NK-92 (cell line): ENCODE results near the gene RASSF4.
"Not testable (repeated sequence)": the region's sequence is repeated elsewhere in the genome, so short reads cannot be mapped to it uniquely, and the experiment has no call there.

Experiments used
- DNase-seq: peaks from one replicate; lab custom pipeline; 2025; ENCODE audit not compliant: unreplicated experiment; lab: John Stamatoyannopoulos, UW

Gene RASSF4

DNA sequence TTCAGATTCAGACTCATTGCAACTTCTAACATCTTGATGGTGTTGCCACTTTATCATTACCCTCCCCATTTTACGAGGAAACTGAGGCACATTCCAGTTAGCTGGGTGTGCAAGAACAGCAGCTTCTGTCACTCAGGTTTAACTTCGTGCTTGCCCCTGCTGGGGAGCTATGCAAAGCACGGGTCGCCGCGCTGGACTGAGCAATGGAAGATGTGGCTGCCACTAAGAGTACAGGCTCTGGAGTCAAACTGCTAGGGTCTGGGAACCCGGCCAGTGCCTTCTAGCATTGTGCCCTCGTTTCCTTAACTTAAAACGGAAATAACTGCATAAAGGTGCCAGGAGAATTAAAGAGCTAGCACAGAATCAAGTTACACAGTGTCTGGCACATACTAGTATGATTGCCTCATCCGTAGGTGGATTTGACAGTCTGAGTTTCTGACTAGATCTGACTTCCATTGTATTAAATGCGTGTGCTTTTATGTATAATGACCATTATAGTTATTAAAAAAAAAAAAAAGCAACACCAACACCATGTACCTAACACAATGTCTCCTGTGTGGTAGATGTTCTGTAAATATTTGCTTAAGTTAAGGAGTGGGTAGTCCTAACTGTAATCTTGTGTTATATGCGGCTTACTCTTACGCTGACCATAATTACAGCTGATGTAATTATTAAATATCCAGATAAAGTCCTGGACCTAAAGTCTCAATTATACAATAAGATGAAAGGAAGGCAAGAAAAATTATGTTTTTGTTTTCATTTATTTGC lies 42.0 kb downstream of the RASSF4 start:
- no peak for DNase-seq

DNA sequence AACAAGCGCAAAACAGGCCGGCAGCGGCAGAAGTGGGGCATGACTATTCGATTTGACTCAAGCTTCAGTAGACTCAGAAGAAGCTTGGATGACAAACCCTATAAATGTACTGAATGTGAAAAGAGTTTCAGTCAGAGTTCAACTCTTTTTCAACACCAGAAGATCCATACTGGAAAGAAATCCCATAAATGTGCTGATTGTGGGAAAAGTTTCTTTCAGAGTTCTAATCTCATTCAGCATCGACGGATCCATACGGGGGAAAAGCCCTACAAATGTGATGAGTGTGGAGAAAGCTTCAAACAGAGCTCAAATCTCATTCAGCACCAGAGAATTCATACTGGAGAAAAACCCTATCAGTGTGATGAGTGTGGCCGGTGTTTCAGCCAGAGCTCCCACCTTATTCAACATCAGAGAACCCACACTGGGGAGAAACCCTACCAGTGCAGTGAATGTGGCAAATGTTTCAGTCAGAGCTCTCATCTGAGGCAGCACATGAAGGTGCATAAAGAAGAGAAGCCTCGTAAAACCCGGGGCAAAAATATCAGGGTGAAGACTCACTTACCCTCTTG lies 43.9 kb downstream of the RASSF4 start:
- DNase-seq = no peak

DNA sequence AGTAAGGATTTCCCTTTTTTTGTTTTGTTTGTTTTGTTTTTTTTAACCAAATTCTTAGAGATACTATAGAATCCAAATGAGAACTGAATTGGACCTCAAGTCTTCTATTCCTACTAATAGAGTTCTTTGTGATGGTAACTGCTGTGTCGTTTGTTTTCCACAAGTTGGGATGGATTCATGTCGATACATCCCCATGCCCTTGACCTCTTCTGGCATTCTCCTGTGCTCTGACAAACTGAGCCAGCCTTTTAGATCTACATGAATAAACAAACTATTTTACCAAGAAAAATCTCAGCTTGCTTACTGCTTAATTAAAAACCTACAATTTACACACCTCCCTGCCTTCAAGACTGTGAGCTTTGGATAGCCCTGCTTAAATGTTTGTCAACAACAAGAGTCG lies 45.1 kb downstream of the RASSF4 start:
- no peak for DNase-seq

DNA sequence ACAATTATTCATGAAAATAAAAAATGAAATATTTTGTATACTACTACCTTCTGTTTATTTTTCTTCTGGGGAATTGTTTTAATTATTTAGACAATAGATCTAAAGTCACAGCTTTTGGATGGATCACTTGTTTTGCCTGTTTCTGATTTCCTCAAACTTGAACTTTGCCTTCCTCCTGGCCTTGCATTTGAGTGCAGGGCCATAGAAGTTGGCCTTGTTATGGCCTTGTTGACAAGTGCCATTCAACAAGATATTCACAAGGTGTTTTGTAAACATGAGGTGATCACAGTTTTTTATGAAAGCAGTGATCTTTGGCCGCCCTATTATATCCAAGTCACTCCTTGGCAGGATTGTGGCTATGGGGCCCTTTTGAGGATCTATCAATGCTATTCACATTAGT lies 45.7 kb downstream of the RASSF4 start:
- DNase-seq = no peak

DNA sequence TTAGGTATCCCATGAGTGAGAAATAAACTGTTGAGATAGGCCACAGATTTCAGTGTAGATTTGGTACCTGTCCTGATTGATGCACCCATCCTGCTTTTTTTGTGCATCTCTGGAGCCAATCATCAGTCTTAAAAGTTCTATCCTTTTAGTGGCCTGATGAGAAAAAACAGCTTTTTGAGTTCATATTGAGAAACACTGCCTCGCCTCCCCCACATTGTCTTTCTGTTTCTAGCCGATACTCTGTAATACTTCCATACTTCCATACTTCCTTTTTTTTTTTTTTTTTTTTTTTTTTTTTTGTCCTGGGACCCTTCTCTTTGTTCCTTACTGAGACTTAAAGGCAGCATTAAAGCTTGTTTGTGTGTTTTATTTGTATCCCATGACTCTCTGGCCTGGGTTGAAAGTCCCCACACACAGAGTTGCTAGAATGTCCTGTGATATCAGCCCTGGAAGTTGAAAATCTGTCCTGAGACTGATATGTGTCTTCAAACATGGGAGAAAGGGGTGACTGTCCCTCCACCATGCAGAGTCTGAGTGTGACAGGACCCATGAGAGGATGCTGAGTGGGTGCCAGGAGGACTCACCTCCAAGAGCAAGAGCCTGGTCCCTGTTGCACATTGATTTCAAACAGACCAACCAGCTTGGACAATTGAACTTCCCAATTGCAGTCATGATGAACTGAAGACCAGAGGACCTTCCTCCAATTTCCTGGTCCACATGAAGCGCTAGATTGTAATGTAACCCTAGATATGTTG lies 46.9 kb downstream of the RASSF4 start:
- no peak for DNase-seq

DNA sequence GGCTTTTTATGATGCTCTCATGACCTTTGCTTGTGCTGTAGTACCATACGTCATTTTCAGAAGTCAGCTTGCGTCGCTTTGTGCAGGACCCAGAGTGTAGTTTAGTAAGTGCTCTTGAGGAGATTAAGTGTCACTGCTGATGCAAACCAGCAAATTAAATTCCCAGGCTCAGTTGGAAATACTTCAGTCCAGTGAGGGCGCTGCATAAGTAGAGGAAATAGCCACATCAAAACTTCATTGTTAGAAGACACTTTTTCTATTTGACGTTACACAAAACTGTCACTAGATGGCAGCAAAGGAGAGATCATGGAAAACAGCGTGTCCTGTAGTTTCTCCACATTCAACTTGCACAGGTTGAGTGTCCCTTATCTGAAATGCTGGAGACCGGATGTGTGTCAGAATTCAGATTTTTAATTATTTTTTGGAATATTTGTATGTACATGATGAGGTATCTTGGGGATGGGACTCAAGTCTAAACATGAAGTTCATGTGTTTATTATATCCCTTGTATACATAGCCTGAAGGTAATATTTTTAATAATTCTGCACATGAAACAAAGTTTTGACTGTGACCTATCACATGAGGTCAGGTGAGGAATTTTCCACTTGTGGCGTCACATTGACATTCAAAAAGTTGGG lies 49.0 kb downstream of the RASSF4 start:
- DNase-seq = no peak

DNA sequence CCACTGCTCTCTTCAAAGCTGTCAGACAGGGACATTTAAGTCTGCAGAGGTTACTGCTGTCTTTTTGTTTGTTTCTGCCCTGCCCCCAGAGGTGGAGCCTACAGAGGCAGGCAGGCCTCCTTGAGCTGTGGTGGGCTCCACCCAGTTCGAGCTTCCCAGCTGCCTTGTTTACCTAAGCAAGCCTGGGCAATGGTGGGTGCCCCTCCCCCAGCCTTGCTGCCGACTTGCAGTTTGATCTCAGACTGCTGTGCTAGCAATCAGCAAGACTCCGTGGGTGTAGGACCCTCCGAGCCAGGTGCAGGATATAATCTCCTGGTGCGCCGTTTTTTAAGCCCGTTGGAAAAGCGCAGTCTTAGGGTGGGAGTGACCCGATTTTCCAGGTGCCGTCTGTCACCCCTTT lies 55.0 kb downstream of the RASSF4 start:
- not testable (repeated sequence) for DNase-seq

DNA sequence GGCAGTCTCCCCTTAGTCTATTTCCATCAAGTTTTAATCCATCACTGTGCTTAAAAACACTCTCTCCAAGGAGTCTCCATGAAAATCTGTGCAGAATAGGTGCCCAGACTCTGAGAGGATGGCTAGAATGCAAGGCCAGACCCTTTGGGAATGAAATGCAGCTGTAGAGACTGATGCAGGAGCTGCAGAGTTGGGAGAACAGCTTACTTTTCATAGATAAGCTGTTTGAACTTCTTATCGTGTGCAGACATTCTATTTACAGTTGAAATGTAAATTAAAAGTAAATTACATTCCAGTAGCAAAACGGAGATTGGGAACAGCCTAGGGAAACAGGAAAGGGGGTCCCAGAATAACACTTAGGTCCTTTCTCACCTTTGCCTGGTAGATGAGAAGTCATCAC lies 56.0 kb downstream of the RASSF4 start:
- no peak for DNase-seq

DNA sequence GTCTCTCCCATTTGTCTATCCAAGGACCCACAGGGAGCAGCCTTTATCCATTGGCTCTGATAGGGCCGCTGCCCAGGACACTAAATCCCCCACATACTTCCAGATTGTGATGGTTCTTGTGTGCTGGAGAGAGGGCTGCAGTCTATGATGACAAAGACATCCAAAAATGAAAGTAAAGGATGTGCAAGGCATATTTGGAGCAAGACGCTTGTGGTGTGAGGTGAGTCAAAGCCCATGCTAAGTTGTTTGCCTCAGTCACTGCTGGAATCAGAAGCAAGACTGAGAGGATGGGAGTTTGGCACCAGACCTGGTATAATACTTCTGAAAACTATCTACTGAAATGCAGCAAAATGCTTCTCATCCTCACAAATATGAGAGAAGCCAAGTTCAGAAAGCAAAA lies 63.8 kb downstream of the RASSF4 start:
- no peak for DNase-seq

DNA sequence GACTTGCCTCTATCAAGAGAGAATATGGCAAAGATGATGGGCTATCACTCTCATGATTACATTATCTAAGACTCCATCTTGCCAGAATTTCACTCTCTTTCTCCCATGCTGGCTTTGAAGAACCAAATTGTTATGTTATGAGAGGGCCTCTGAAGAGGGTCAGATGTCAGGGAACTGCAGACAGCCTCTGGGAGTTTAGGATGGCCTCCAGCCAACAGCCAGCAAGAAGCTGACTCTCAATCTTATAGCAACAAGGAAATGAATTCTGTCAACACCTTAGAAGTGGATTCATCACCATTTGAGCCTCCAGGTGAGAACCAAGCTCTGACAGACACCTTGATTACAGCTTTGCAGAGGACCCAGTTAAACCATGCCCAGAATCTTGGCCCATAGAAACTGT lies 74.7 kb downstream of the RASSF4 start:
- DNase-seq = no peak

DNA sequence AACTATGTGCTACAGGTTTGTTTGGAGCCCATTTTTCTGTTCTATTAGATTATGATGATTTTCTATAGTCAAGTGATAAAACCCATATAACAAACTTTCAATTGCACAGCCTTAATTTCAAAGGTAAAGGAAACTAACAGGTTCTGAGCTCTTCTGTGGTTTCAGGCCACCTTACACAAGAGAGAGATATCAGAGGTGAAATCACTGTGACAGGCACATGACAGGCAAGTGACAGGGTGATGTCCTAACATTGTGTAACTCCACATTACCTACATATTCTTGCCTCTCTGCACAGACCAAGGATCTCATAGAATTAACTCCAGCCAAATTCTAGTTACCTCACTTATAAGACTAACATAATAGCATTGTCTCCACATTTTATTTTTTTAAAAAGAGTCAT lies 76.1 kb downstream of the RASSF4 start:
- DNase-seq = no peak

DNA sequence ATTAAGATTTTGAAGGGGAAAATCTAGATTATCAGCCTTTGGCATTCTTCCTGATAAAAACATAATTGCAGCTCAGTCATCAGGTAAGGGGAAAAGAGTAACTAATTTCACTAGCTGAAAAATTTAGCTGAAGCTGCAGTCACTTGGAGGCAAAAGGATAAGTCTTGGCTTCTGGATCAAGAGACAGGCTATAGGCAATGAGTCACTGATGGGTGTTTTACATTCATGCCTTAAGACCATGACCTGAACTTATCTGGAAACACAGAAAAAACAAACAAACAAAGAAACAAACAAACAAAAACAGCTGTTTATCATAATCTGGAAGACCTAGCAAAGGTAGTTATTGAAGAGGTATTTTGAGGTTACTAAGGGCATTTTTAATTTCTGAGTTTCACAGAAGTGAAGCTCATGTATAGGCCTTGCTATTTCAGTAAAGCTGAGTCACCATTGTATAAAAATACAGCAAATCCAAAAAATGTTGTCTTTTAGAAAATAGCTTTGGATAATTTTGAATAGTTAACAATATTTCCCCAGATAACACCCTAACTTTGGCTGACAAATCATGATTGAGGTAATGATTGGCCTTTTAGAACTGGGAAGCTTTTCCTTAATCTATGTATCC lies 81.4 kb downstream of the RASSF4 start:
- no peak for DNase-seq

DNA sequence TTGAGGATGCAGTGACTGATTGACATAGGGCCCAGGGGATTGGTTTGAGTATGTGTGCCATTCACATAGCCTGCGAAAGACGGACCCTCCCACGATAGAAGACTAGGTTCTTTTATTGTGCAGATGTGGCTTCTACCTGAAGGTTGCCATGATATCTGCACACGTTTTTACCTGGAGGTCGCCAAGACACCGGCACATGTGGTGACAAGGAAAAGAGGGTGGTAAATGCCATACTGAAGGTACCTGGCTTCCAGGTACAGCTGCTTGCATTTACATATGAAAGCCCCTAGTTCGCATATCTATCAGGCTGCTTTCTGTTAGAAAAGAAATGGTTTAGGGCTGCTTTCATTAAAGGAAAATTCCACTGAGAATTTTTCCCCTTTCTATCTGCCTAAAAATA lies 84.7 kb downstream of the RASSF4 start:
- no peak for DNase-seq
